Stomach (tissue), 9 donors: ENCODE results near the gene NT5C1A. TPM values are rescaled to one million over a fixed set of nuclear protein-coding genes. Genes with fewer than 3 reads are reported as not detected.

Experiments used
- DNase-seq, 2 donors: peaks; one replicate each; pipeline versions ENCODE4 v3.0.0 to v3.0.0-alpha.2; 2013 to 2019
- H3K27ac ChIP-seq, 5 donors: fragments of 200-600 bp in 4 of 5; sonication (generic) in 4 of 5; one replicate each; pipeline ENCODE4 v1.5.1; 2013 to 2019; ENCODE audit warnings: mild to moderate bottlenecking in 1 of 5, moderate library complexity in 1 of 5
- H3K27me3 ChIP-seq, 3 donors: fragments of 200-600 bp; sonication (generic); one replicate each; pipeline ENCODE4 v1.5.1; 2017 to 2019; ENCODE audit warnings: mixed run types in 1 of 3
- H3K36me3 ChIP-seq, 4 donors: fragments of 200-600 bp; sonication (generic); 1 replicate in 3 of 4; 2 replicates in 1 of 4; pipeline ENCODE4 v1.5.1; 2016 to 2019
- H3K4me1 ChIP-seq, 4 donors: fragments of 200-600 bp; sonication (generic); one replicate each; pipeline ENCODE4 v1.5.1; 2016 to 2019
- H3K4me3 ChIP-seq, 4 donors: fragments of 200-600 bp; sonication (generic) in 3 of 4; one replicate each; pipeline ENCODE4 v1.5.1; 2016 to 2019; ENCODE audit warnings: mild to moderate bottlenecking in 1 of 4
- H3K9me3 ChIP-seq, 4 donors: fragments of 200-600 bp; sonication (generic); one replicate each; pipeline ENCODE4 v1.5.1; 2016 to 2019
- CTCF ChIP-seq, 7 experiments: fragments of 450-650 bp in 4 of 7; fragments of 200-600 bp in 3 of 7; sonication (generic) in 3 of 7; IDR thresholded peaks; one replicate each; pipeline ENCODE4 v1.5.1; 2016 to 2019; ENCODE audit warnings: antibody characterized with exemption in 7 of 7, control low read depth in 2 of 7, mild to moderate bottlenecking in 1 of 7
- EP300 ChIP-seq: sonication (generic); formaldehyde crosslinking; IDR thresholded peaks from one replicate; pipeline ENCODE4 v1.6.1; 2017; ENCODE audit warnings: antibody characterized with exemption
- POLR2A ChIP-seq, 4 donors: fragments of 450-650 bp; IDR thresholded peaks; one replicate each; pipeline ENCODE4 v1.6.1; 2016; ENCODE audit warnings: antibody characterized with exemption in 4 of 4, control low read depth in 2 of 4, mild to moderate bottlenecking in 1 of 4, moderate library complexity in 1 of 4
- POLR2AphosphoS5 ChIP-seq, 3 donors: sonication (generic); formaldehyde crosslinking; IDR thresholded peaks; one replicate each; pipeline ENCODE4 v1.6.1; 2016; ENCODE audit warnings: antibody characterized with exemption in 3 of 3
- WGBS, 5 donors: extraction: QIAGEN DNeasy Blood & Tissue Kit in 3 of 5; methylation state at CpG; one replicate each; pipeline versions ENCODE4 v1.1.5 to v1.1.7; 2013 to 2018; 5-methylcytosine and 5-hydroxymethylcytosine counted together
- intact Hi-C: fragments of 100-400 bp; cut with DNase I; formaldehyde crosslinking; loops from one replicate; pipeline ENCODE4 v1.15.1; 2023; ENCODE audit warnings: low total_unique reads
- polyA plus RNA-seq, 3 donors: library from polyadenylated mRNA; stranded (reverse); fragments of 200-250 nt; gene quantifications; one replicate each; pipeline ENCODE4 v1.2.3, GENCODE V29; 2013
- total RNA-seq, 5 donors: library from RNA; depleted of rRNA; stranded (reverse); fragments of >200 nt; gene quantifications; one replicate each; pipeline versions ENCODE4 v1.1.0 to v1.2.3, GENCODE V29; 2014 to 2016
- donor health status: healthy with polysubstance abuse.
- donor health status: Bipolar disorder and iron deficiency.
- donor health status: healthy.

The NT5C1A gene
- total and polyA plus RNA-seq, 8 donors, result 0.76 to 0.92 TPM; not detected in 6

- Histone ChIP-seq H3K4me1 (no peaks in the 10 kb centered on the region), H3K4me3 (no peak overlapping the region), H3K9me3 (no peaks in the 10 kb centered on the region), H3K27me3 (peaks cover 0 to 69% (median 9%) of the 10 kb centered on the region in 3 donors), H3K36me3 (no peaks in the 10 kb centered on the region), H3K27ac (no peak overlapping the region)
- 85 to 94% (median 90%) methylated on average over 5 of the region's 5 CpGs for WGBS, 5 donors
- intact Hi-C loops, result no loop called here
- TF ChIP-seq POLR2A (IDR thresholded peaks at IDR 0.05), result no peak
- TF ChIP-seq POLR2AphosphoS5 (IDR thresholded peaks at IDR 0.05), result no peak
- no peak for TF ChIP-seq EP300
- TF ChIP-seq CTCF (IDR thresholded peaks at IDR 0.05), result no peak
- DNase-seq, result no peak
Observed at GRCh38 chr1:39713557-39713956, 41.6 kb upstream of the NT5C1A start.

- Histone ChIP-seq H3K27me3 (peaks cover 0 to 57% (median 0%) of the 10 kb centered on the region in 3 donors), H3K4me3 (no peak overlapping the region), H3K4me1 (no peaks in the 10 kb centered on the region), H3K27ac (no peak overlapping the region), H3K9me3 (no peaks in the 10 kb centered on the region), H3K36me3 (no peaks in the 10 kb centered on the region)
- TF ChIP-seq POLR2A (IDR thresholded peaks at IDR 0.05) (no peak), POLR2AphosphoS5 (IDR thresholded peaks at IDR 0.05) (no peak), CTCF (IDR thresholded peaks at IDR 0.05) (no peak), EP300 (no peak)
- DNase-seq, result no peak
- intact Hi-C loops, result no loop called here
- WGBS, 5 donors, result 74 to 79% (median 77%) methylated on average over 6 of the region's 6 CpGs
Observed at GRCh38 chr1:39711966-39712340, 40.0 kb upstream of the NT5C1A start.

- no peaks in the 10 kb centered on the region for H3K36me3 ChIP-seq
- intact Hi-C loops, result no loop called here
- H3K27me3 ChIP-seq, result peaks cover 0 to 50% (median 0%) of the 10 kb centered on the region in 3 donors
- H3K9me3 ChIP-seq, result no peaks in the 10 kb centered on the region
- TF ChIP-seq CTCF (IDR thresholded peaks at IDR 0.05) (no peak), POLR2AphosphoS5 (IDR thresholded peaks at IDR 0.05) (no peak), EP300 (no peak), POLR2A (IDR thresholded peaks at IDR 0.05) (no peak)
- no peak overlapping the region for H3K4me3 ChIP-seq
- H3K4me1 ChIP-seq, result no peaks in the 10 kb centered on the region
- H3K27ac ChIP-seq, result no peak overlapping the region
- WGBS, 5 donors, result 55 to 75% (median 69%) methylated on average over 12 of the region's 12 CpGs
- DNase-seq, result peak in 1 of 2 donors; percentile 48
Observed at GRCh38 chr1:39711104-39711965, 39.4 kb upstream of the NT5C1A start.

GRCh38 chr1:39707506-39707905 lies 35.6 kb upstream of the NT5C1A start:
- Histone ChIP-seq H3K27ac (no peak overlapping the region), H3K9me3 (no peaks in the 10 kb centered on the region), H3K4me1 (no peaks in the 10 kb centered on the region), H3K4me3 (no peak overlapping the region), H3K27me3 (peaks cover 0 to 20% (median 0%) of the 10 kb centered on the region in 3 donors), H3K36me3 (no peaks in the 10 kb centered on the region)
- no peak for TF ChIP-seq POLR2AphosphoS5 (IDR thresholded peaks at IDR 0.05)
- no peak for TF ChIP-seq CTCF (IDR thresholded peaks at IDR 0.05)
- TF ChIP-seq EP300, result no peak
- TF ChIP-seq POLR2A (IDR thresholded peaks at IDR 0.05), result no peak
- intact Hi-C loops, result no loop called here
- no peak for DNase-seq
- WGBS, 5 donors, result 59 to 83% (median 69%) methylated on average over 4 of the region's 4 CpGs
